NCI-H2081 treated with DMSO at 0.1 percent for 48 hours (cell line): ENCODE data around the gene VPS25.
"Not testable (repeated sequence)": the region's sequence is repeated elsewhere in the genome, so short reads cannot be mapped to it uniquely, and the experiment has no call there.

ENCODE experiments used
- DNase-seq: peaks from one replicate; lab custom pipeline; 2025; lab: John Stamatoyannopoulos, UW

VPS25 gene

DNA sequence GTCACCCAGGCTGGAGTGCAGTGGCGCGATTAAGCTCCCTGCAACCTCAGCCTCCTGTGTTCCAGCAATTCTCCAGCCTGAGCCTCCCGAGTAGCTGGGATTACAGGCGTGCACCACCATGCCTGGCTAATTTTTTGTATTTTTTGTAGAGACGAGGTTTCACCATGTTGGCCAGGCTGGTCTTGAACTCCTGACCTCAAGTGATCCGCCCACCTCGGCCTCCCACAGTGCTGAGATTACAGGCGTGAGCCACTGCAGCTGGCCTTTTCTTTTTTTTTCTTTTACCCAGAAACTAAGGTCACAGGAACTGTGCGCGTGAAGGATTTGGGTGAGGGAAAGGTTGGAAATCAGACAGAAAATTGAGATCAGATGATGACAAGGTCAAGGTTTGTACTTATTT lies 3.3 kb upstream of the VPS25 start:
- not testable (repeated sequence) for DNase-seq

DNA sequence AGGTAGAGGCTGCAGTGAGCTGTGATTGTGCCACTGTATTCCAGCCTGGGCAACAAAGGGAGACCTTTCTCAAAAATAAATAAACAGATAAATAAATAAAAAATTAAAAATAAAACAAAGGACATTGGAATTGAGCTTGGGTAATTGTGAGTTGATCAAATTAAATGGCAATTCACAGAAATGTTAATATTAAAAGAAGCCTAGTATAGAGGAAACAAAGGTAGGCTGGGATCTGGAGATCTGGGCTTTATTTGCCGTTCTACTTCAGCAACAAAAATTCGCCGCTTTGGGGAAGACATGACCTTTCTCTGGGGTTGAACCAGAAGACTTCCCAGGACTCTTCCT lies 332 bp upstream of the VPS25 start:
- no peak for DNase-seq

DNA sequence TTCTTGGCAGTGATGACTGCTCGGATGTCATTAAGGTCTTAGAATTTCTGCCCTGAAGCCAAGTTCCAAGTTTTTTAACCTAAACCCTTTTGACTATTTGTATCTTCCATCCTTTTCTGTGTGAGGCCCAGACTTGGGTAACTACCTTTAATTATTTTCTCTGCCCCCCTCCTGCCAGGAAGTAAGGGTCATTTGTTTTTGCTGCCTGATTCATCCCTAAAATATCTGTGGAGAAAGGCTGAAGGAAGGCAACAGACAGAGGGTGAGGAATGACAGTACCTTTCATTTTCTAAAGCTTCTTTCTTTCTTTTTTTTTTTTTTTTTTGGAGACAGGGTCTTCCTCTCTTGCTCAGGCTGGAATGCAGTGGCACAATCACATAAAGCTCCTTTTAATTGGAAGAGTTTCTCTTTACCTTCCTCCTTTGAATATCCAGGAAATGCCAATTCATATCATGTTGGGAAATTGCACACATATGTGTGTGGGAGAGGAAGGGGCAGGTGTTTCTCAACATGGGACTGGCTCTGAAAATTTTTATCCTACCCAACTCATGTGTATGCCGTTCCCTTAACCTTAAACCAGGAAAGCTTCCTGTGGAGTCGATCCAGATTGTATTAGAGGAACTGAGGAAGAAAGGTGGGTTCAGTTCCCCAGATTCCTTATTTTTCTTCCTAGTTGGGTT lies 957 bp downstream of the VPS25 start:
- no peak for DNase-seq

DNA sequence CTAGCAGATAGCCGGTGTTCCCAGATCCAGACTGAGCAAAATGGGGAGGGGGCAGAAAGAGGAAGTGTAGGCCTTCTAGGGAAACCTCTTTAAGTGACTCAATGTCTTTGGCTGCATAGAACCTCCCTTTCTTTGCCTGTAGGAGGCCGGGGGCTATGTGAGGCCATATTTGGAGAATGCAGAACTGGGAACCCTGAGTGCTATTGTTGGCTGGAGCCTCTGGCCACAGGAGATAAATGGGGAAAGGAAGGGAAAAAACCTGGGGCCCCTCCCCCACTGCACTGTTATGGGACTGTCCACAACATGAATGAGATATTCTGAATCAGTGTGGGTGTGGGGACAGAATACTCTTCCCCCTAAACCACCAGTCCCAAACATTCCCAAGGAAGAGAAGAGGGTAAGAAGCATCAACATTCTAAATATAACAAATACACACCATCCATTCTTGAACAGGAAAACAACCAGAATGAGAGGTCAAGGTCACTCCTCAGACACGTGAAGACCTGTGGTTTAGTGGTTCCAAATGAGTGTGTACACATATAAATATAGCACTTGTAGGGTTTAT lies 2.4 kb downstream of the VPS25 start:
- no peak for DNase-seq

DNA sequence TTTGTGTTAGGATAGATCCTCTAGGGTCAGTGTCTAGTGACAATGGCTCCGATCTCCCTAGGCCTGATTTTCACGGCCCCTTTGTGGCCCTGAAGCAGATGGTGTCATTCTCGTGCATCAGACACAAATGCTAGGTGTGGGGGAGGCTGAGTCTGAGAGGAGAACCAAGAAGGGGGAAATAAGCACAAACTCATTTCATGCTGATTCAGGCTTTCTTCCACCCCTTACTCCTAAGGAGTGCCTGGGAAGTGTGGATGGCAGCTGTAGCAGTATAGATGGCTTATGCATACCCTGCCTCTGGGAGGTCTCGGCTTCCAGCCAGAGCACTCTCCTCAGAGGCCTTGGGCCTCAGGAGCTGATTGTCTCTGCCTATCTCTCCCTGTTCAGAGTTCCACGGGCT lies 5.3 kb downstream of the VPS25 start:
- DNase-seq: no peak

DNA sequence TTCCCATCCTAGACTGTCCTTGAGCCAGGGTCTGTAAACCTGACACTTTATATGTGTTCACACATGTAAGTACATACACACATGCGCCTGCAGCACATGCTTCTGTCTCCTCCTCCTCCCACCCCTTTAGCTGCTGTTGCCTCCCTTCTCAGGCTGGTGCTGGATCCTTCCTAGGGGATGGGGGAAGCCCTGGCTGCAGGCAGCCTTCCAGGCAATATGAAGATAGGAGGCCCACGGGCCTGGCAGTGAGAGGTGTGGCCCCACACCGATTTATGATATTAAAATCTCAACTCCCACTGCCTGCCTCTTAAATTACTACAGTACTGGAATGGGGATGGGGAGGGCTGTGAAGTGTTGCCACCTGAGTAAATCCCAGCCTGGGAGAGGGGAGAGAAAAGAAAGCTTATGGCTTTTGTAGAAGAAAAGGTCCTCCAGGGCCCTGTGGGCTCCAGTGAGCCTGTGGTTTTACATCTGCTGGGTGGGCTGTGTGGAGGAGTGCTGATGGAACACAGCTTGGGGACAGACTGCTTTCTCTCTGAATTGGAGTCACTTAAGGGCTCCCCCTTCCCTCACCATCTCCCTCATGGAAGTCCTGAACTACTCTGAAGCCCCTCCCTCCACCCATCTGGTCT lies 6.2 kb downstream of the VPS25 start:
- no peak for DNase-seq

DNA sequence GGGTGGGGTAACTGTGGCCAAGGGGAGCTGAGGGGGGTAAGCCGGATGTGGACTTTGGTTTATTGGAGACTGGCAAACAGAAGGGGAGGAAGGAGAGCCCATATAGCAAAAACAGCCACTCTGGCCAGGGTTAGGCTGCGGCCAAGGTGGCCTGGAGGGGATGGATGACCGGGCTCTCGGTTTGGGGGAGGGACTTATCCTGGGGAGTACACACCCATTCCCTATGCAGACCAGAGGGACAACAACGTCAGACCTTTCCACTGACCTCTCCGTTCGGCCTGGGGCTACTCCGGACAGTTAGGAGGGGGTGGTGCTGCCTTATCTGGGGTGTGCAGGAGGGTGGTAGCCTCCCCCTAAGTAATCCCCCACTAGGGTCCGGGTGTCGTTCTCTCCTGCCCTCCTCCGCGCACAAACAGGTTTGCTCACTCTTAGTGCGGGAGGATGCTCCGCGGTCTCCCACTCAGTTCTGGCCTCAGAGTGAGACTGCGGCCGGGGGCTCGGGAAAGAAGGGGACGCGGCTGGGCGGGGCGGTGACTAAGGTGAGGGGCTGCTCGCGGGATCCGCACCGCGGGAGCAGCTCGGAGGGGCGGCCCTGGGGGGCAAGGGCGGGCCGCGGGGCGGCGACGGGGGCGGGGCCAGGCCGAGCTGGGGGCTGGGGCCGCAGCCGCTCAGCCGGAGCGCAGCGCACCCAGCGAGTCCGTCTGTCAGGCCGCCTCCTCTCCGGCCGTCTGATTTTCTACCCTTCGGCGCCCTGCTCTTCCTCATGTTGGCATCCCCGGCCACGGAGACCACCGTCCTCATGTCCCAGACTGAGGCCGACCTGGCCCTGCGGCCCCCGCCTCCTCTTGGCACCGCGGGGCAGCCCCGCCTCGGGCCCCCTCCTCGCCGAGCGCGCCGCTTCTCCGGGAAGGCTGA lies 6.9 kb downstream of the VPS25 start, which contains the start of gene WNK4:
Gene WNK4, plus strand, starts transcription at position 675 of the 915 bp plus-strand sequence. Its CDS starts 89 bp downstream, at position 764.
- DNase-seq: no peak

DNA sequence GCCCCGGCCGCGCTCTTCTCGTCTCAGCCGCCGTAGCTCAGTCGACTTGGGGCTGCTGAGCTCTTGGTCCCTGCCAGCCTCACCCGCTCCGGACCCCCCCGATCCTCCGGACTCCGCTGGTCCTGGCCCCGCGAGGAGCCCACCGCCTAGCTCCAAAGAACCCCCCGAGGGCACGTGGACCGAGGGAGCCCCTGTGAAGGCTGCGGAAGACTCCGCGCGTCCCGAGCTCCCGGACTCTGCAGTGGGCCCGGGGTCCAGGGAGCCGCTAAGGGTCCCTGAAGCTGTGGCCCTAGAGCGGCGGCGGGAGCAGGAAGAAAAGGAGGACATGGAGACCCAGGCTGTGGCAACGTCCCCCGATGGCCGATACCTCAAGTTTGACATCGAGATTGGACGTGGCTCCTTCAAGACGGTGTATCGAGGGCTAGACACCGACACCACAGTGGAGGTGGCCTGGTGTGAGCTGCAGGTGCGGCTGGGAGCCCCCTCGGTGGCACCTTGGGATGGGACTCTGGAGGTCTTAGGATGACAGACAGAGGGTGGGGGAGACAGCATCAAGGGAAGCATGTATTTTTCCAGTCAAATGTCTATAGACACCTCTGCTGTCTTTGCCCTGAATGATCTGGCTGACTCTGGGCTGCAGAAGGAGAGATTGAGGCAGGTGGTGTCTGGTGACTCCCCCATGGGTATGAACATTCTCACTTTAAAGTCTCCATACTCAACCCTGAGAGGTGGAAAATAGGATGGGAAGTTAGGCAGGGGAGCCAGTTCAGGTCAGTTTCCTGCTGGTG lies 7.8 kb downstream of the VPS25 start:
- no peak for DNase-seq

DNA sequence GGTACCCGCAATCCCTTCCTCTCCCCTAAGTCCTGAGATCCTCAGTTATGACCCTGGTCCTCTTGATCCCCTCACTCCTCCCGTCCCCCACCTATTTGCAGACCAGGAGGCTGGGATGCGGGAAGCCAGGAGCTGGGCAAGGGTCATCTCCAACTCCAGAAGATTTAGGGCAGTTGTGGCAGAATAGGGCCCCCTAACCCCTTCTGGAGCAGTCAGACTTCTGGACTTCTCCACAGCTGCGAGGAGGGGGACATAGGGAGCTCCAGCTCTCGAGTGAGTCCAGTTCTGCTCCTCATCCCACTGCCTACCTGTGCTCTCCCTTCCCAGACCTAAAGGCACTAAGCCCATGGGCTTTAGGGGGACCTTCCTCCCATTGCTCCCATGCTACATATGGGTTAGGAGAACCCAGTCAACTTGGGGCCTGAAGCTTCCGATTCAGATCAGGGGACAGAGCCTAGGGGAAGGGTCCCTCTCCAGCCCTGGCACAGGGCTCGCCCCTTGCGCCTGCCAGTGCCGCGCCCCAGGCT lies 8.5 kb downstream of the VPS25 start:
- DNase-seq: no peak

DNA sequence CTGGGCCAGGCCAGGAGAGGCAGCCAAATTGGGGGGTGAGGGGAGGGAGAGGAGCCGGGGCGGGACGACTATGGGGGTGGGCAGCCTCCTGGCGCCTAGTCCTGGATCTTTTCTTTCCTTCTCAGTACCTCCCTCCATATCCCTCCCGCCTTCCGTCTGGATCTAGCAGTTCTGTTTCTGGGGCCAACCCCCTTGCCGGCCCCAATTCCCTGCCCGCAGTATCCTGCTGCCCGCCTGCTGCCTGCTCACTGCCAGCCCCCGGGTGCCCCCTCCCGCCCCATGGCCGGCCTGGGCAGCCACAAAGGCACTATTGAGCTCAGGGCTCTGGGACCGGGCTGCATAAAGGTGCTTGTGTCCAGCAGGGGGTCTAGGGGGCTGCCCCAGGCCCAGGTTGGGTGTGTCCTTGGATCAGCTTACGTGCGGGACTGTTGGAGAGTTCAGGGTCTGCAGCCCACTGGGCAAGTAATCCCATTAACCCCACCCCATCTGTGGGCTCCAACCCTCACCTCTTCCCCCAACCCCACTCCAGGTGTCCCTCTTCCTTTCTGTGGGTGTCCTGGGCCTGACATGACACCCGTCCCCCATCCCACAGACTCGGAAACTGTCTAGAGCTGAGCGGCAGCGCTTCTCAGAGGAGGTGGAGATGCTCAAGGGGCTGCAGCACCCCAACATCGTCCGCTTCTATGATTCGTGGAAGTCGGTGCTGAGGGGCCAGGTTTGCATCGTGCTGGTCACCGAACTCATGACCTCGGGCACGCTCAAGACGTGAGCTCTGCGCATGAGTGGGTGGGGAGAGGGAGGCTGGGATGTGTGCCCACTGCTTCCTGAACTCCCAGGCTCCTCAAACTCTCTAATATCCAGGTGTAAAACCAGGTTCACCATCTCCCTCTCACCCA lies 9.2 kb downstream of the VPS25 start:
- no peak for DNase-seq

DNA sequence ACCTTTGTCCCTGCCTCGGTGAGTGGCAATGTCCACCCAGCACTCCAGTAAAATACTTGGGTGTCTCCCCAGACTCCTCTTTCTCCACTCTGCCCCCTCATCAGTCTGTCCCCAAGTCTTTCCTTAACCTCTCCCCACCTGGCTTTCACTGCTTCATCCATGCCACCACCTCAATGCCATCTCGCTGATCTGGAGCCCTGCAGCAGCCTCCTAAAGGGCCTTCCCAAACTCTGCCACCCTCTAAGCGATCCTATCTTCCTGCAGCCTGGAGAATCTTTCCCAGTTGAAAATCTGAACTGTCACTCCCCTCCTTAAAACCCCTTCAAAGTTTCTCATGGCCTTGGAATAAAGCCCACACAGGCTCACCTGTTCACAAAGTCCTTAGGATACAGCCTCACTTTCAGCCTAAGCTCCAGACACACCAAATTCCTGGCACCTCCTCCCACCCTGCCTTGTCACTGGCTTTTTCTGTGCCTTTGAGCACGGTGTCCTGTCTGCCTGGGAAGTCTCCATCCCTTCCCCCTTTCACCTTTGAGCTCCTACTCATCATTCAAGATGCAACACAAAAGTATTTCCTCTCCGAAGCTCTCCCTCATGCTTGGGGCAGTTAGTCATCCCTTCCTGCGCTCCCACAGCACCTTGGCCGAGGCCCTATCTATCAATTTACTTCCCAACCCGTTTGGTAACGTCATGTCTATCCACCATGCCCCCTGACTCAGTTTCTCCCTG lies 10.0 kb downstream of the VPS25 start:
- no peak for DNase-seq

DNA sequence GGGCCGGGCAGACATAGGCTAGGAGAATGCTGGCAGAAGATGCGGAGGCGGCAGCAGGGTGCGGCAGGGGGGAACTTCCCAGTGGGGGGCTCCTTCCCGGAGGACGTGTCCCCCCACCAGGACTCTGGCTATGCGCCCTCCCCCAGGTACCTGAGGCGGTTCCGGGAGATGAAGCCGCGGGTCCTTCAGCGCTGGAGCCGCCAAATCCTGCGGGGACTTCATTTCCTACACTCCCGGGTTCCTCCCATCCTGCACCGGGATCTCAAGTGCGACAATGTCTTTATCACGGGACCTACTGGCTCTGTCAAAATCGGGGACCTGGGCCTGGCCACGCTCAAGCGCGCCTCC lies 10.5 kb downstream of the VPS25 start:
- no peak for DNase-seq

DNA sequence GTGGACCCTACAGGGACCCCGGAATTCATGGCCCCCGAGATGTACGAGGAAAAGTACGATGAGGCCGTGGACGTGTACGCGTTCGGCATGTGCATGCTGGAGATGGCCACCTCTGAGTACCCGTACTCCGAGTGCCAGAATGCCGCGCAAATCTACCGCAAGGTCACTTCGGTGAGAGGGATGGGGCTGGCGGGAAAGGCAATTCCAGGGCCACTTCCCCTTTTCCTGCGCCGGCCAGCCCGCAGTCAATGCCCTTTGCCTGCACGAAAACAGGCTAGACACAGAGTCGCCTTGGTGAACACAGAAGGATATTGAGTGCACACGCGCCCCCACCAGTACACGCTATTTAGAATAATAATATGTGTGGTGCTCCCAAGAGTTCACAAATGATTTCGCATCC lies 11.2 kb downstream of the VPS25 start:
- no peak for DNase-seq

DNA sequence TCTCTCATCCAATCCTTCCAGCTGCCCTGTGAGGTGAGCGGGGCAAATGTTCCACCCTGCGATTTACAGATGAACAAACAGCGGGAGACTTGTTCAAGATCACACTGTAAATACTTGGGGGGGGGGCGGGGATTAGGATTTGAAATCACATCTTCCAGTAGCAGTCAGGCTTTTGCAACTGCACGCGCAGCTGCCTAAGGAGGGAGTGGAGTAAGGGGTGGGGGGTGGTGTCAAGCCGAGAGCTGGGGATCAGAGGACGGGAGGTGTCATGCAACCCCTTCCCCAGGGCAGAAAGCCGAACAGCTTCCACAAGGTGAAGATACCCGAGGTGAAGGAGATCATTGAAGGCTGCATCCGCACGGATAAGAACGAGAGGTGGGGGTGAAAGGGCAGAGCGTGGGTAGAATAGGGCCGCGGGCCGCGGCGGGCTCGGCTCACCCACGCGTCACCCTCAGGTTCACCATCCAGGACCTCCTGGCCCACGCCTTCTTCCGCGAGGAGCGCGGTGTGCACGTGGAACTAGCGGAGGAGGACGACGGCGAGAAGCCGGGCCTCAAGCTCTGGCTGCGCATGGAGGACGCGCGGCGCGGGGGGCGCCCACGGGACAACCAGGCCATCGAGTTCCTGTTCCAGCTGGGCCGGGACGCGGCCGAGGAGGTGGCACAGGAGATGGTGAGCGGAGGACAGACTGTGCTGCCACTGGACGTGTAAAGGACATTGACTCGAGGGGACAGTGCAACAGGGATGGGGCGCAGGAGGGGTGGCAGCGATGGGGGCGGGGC lies 11.8 kb downstream of the VPS25 start:
- DNase-seq: no peak

DNA sequence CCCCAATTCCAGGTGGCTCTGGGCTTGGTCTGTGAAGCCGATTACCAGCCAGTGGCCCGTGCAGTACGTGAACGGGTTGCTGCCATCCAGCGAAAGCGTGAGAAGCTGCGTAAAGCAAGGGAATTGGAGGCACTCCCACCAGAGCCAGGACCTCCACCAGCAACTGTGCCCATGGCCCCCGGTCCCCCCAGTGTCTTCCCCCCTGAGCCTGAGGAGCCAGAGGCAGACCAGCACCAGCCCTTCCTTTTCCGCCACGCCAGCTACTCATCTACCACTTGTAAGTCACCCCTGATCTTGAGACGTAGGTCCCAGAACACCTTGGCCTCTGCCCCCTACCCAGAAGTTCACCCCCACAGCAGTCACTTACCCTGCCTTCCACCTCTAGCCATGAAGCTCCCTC lies 14.0 kb downstream of the VPS25 start:
- no peak for DNase-seq

DNA sequence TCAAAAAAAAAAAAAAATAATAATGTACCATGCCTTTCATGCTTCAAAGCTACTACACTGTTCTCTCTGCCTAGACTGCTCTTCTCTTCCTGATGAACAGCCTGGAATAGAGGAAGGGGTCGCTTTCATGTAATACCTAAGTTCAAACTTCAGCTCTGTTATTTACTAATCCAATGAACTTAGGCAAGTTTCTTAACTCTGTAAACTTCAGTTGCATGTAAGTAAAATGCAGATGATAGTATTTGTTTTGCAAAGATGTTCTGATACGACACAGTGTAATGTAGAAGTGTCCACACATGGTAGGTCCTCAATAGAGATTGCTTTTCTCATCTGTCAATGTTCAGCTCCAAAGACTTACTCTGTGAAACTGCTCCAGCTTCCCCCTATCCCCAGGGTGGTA lies 18.7 kb downstream of the VPS25 start:
- no peak for DNase-seq

DNA sequence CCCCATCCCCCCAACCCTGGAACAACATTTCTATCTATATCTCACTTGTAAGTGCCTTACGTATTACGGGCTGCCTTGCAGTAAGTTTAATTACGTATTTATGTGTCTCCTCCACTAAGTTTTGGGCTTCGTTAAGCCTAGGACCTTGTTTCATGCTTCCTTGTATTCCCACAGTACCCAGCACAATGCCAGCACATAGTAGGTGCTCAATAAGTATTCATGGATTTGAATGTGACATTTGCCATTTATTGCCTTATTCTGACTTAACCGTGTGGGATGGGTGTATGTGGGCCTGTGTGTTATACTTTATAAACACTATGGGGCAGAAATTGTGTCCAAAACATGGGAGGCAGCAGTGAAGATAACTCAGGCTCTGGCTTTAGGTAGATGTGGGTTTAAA lies 19.3 kb downstream of the VPS25 start:
- DNase-seq: no peak

DNA sequence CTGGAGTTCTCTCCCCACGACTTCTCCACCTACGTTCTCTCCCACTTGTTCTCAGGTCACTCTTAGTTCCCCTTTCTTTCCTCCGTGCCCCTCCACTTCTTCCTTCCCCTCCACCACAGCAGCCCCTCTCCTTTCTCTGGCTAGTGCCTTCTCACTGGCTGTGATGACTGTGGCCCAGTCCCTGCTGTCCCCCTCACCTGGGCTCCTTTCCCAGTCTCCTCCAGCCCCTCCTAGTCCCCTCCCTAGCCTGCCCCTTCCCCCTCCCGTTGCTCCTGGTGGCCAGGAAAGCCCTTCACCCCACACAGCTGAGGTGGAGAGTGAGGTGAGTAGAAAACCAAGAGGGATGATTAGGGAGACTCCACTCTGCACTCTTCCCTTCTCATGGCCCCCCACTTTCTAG lies 21.8 kb downstream of the VPS25 start:
- no peak for DNase-seq

DNA sequence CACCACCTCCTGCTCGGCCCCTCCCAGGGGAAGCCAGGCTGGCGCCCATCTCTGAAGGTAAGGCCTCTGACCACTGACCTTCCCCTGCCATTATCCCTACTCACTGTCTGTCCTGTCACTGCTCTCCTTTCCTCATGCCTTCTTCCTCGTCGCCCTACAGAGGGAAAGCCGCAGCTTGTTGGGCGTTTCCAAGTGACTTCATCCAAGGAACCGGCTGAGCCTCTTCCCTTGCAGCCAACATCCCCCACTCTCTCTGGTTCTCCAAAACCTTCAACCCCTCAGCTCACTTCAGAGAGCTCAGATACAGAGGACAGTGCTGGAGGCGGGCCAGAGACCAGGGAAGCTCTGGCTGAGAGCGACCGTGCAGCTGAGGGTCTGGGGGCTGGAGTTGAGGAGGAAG lies 22.2 kb downstream of the VPS25 start:
- DNase-seq: no peak
